HUDEP-2 (cell line): Measurements from ENCODE around the gene TACO1.

Experiments used
- DNase-seq, 76 experiments: peaks; one replicate each; lab custom pipeline; 2025; ENCODE audit not compliant: unreplicated experiment in 76 of 76; lab: John Stamatoyannopoulos, UW

Gene TACO1

GRCh38 chr17:63634816-63635215 lies 34.1 kb downstream of the TACO1 start:
- no peak for DNase-seq

- no peak for DNase-seq
Measured at GRCh38 chr17:63635290-63635689, 34.6 kb downstream of the TACO1 start.

DNA sequence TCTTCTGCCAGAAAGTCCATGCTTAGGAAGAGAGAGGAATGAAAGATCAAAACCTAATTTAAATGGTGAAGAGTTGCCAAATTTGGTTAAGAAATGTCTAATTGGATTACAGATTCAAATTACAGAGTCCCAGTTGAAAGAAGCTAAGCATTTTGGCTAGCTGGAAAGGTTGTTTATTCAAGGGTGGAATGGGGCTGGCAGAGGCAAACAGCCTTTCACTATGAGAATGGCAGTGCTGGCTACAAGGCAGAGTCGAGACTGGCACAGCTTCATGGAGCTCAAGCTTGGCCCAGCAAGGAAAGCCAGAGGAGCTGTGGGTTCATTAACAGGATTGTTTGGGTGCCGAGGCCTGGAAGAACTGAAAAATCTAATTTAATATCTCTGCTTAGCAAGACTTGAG lies 35.1 kb downstream of the TACO1 start:
- DNase-seq: no peak

DNA sequence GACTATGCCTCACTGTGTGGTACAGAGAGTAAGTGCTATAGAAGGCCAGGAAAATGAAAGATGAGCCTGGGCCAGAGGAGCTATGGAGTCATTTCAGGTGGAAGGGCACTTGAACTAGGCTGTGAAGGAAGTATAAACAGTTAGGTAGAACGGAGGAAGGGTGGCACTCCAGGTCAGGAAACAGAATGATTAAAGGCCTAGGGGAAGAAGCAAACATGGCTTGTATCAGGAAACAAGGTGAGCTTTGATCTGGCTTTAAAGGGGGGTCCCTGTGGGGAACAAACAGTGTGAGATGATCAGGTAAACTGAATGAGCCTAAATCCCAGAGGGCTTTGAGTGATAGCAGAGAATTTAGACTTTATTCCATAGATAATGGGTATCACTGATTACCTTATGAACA lies 38.4 kb downstream of the TACO1 start:
- DNase-seq: no peak

GRCh38 chr17:63640038-63640437 lies 39.3 kb downstream of the TACO1 start:
- no peak for DNase-seq

DNA sequence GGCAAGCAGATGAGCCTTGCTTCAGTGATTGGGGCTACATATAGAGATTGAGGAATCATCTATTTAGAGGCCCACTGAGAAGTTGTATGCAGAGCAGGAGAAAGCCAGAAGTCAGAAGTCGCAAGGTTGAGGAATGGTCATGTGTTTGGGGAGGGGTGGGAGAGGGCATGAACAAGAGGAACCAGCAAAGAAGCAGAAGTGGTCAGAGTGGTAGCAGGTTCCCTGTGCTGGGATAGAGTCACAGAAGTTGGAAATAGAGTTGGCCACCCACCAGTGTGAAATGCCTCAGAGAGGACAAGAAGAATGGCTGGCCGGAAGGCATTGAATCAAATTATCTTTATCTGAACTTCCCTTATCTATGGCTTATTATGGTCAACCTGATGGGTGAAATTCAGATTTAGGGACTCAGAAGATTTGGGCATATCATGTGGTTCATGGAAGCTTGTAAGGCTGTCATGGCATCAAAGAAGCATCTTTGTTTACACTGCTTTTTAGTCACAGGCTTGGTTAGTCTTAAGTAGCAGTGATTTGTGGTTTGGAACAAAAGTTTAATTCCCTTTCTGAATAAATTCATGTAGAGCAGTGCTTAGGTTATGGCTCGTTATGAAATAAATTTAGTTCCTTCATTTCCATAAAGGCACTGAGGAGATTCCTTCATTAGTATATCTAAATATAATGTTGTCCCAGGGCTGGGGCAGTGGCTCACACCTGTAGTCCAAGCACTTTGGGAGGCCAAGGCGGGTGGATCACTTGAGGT lies 41.2 kb downstream of the TACO1 start:
- no peak for DNase-seq

GRCh38 chr17:63644846-63645245 lies 44.2 kb downstream of the TACO1 start:
- no peak for DNase-seq

DNA sequence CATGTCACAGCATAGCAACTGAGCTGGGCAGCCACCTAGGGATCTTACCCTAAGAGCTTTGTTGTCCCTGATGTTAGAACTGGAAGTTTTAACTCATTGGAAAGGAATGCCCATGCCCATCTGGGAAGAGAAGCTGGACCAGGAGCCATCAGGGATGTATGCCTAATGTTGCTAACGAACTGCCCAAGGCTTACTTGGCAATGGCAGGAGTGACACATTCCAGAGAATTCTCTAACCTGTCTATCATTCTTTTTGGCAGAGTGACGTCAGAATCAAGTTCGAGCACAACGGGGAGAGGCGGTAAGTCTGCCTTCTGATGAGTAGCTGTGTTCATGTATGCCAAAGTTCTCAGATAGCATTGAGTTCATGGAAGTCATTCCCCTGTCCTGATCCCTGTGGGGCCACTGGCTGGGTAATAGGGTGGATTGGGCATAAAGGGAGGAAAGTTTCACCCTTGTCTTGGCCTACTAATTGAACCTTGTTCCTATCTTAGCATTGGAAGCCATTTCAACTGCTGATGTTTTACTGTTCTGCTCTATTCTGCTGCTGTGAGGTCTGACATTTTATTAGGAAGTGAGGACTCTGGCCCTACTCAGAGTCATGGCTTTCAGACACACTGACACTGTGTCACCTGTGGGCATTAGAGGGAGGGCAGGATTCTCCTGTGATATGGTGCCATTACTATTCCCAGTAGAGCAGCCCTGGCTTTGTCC lies 45.2 kb downstream of the TACO1 start:
- no peak for DNase-seq

DNA sequence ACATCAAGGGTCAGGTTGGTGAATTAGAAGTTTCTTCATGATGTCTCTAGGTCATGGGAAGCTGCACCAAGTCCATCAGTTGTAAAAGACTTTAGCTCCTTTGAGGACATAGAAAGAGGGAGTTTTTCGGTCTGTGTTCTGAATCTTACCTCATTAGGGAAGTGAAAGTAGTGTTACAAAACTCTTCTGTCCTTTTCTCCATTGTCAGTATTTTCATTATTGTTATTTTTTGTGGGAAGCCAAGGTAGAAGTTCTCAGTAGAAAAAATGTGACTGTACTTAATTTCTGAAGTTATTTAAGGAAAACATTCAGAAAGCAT lies 45.8 kb downstream of the TACO1 start:
- no peak for DNase-seq

- no peak for DNase-seq
Measured at GRCh38 chr17:63647065-63647725, 46.5 kb downstream of the TACO1 start.

GRCh38 chr17:63647936-63648335 lies 47.2 kb downstream of the TACO1 start:
- DNase-seq: no peak

DNA sequence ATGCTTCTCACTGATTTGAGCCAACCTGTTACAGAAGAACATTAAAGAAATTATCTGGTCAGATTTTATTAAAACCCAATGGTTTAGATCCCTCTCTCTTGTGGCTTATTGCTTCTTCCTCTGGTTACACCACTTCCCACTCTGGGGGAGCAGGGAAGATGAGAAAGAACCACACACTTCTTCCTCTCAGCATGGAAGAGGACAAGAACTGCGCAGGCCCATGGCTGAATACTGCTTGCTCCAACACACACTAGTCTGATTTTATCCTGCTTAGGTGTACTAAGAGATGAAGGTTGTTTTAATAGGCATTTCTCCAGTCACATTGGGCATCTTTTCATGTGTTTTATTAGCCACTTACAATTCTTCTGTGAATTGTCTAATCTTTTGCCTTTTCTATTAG lies 49.1 kb downstream of the TACO1 start:
- no peak for DNase-seq

- DNase-seq: no peak
Measured at GRCh38 chr17:63652106-63652505, 51.4 kb downstream of the TACO1 start.

- no peak for DNase-seq
Measured at GRCh38 chr17:63653050-63653449, 52.4 kb downstream of the TACO1 start.

DNA sequence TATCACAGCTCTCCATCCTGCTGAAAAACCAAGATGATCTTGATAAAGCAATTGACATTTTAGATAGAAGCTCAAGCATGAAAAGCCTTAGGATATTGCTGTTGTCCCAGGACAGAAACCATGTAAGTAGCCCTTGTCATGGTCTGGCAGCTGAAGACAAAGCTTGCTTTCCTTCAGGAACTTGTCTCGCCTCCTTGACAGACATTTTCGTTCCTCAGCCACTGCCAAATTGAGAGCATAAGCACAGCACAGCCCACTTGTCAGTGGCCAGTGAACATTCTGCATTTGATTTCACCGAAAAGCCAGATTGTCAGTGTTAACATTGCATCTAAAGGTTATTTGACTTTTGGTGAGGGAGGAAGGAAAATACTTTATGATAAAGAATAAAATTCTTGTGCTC lies 57.1 kb downstream of the TACO1 start:
- DNase-seq: no peak
